Measurements from ENCODE around the gene GAS2L2. TPM values are rescaled to one million over a fixed set of nuclear protein-coding genes. Genes with fewer than 3 reads are reported as not detected.

GAS2L2 gene
- total RNA-seq, 3 donors from 2014 or later, result 0.29 to 0.33 (median 0.32) TPM

DNA sequence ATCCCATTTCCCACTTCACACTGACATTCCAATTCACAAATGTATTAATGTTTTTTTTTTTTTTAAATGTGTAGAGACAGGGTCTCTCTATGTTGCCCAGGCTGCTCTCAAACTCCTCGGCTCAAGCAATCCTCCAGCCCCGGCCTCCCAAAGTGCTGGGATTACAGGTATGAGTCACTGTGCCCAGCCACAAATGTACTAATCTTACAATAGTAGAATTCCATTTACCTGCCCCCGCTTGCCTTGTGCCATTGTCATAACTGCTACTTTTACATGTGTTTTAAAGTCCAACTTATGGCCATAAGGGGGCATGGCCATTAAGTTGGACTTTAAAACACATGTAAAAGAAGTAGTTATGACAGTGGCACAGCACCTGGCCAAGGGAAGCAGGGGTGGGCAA, 37.8 kb upstream of the GAS2L2 start:
- Histone ChIP-seq H3K4me3 (no peak overlapping the region), H3K4me1 (peaks cover 0 to 6% of the 10 kb centered on the region in 2 donors), H3K27me3 (peaks cover 0 to 7% of the 10 kb centered on the region in 2 donors), H3K27ac (no peak overlapping the region), H3K9me3 (no peaks in the 10 kb centered on the region), H3K36me3 (no peaks in the 10 kb centered on the region)
- no peak for DNase-seq (ENCODE audit: low spot score in 2 of 2)
- TF ChIP-seq POLR2AphosphoS5 (IDR thresholded peaks at IDR 0.05), result no peak
- no peak for TF ChIP-seq CTCF (IDR thresholded peaks at IDR 0.05)
- TF ChIP-seq POLR2A (IDR thresholded peaks at IDR 0.05), result no peak
- intact Hi-C loops (cut with DNase I; ENCODE audit: low total_unique reads), result no loop called here

DNA sequence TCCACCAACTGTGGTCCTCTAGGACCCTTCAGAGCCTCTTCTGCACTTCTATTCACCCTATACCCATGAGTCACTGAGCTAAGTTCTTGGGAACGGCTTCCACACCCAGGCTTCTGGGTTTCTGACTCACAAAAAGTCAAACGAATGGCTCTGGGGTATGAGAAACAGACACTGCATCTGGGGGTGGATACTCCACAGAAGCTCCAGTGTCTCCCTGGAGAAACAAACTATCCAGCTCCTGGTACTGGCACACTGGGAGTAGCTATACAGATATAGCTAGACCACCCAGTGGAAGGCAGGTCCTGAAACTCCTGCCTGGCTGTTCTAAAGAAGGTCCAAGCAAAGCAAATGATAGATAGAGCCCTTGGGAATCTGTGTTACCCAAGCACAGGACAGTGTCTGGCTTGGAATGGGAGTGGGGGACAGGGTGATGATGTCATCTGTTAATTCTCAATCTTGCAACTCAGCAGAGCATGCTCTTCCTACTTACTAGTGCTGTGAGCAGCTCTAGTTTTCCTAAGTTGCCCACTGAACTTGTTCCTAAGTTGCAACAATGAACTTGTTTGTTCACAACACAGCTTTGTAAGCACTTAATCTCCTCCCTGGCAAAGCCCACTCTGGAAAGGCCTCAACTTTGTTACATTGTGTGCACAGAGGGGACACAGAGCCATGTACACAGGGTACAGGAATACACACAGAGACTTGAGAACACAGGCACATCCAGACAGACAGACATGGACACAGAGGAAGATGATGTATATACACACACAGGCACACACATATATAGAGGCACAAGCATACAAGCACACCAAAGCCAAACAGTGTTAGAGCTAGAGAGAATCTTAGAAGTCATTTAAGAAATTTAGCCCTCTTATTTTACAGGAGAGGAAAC, 35.7 kb upstream of the GAS2L2 start:
- intact Hi-C loops (cut with DNase I; ENCODE audit: low total_unique reads), result no loop called here
- Histone ChIP-seq H3K36me3 (no peaks in the 10 kb centered on the region), H3K4me3 (no peak overlapping the region), H3K4me1 (no peaks in the 10 kb centered on the region), H3K27ac (peak overlapping the region in 1 of 2 donors; percentile 55), H3K9me3 (no peaks in the 10 kb centered on the region), H3K27me3 (peaks cover 0 to 7% of the 10 kb centered on the region in 2 donors)
- DNase-seq (ENCODE audit: low spot score in 2 of 2), result no peak
- TF ChIP-seq POLR2A (IDR thresholded peaks at IDR 0.05) (no peak), POLR2AphosphoS5 (IDR thresholded peaks at IDR 0.05) (peak in 1 of 3 donors; percentile 21)

DNA sequence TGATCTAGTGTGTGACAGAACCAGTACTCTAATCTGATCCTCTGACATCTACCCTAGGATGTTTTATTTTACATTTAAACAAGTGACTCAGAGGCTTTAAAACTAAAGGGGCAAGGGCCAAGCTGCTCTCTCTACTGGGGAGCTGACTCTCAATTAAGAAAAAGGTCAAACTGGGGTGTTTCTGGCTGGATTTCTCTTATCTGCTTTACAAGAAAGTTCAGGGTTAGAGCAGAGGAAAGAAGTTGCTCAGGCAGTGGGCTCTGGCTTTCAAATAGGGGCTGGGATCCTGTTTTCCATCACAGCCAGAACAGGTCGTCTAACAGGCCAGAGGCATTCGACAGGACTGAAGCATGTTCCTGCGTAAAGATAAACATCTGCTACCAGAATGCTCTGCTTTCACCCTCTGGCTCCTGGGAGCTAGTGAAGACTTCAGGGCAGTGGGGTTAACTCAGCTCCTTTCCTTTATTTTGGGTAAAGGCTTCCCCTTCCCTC, 33.9 kb upstream of the GAS2L2 start:
- no peak for DNase-seq (ENCODE audit: low spot score in 2 of 2)
- TF ChIP-seq POLR2AphosphoS5 (IDR thresholded peaks at IDR 0.05), result no peak
- TF ChIP-seq POLR2A (IDR thresholded peaks at IDR 0.05), result no peak
- no peak for TF ChIP-seq CTCF (IDR thresholded peaks at IDR 0.05)
- Histone ChIP-seq H3K27me3 (no peaks in the 10 kb centered on the region), H3K4me3 (no peak overlapping the region), H3K27ac (no peak overlapping the region), H3K36me3 (no peaks in the 10 kb centered on the region), H3K4me1 (no peaks in the 10 kb centered on the region), H3K9me3 (no peaks in the 10 kb centered on the region)
- intact Hi-C loops (cut with DNase I; ENCODE audit: low total_unique reads), result no loop called here

- no peaks in the 10 kb centered on the region for H3K36me3 ChIP-seq
- no peak for DNase-seq (ENCODE audit: low spot score in 2 of 2)
- H3K4me1 ChIP-seq, result no peaks in the 10 kb centered on the region
- TF ChIP-seq POLR2AphosphoS5 (IDR thresholded peaks at IDR 0.05) (no peak), CTCF (IDR thresholded peaks at IDR 0.05) (no peak), POLR2A (IDR thresholded peaks at IDR 0.05) (no peak)
- no peaks in the 10 kb centered on the region for H3K9me3 ChIP-seq
- H3K4me3 ChIP-seq, result no peak overlapping the region
- intact Hi-C loops (cut with DNase I; ENCODE audit: low total_unique reads), result no loop called here
- H3K27ac ChIP-seq, result no peak overlapping the region
- no peaks in the 10 kb centered on the region for H3K27me3 ChIP-seq
Observed at GRCh38 chr17:35784895-35785294, 31.9 kb upstream of the GAS2L2 start.

DNA sequence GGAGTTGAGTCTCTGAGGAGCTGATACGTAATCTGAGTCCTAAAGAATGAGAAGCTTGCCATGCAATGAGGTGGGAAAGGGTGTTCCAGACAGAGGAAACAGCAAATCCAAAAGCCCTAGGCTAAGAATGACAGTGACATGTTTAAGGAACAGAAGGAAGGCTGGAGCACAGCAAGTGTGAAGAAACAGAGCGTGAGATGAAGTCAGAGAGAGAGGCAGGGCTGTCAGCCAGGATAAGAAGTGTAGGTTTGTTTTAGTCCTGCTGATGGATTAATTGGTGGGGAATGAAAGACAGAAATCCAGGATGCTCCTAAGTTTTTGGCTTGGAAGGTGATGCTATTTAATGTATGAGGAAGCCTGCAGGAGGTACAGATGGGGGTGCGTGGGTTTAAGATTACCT, 27.9 kb upstream of the GAS2L2 start:
- Histone ChIP-seq H3K36me3 (no peaks in the 10 kb centered on the region), H3K27ac (no peak overlapping the region), H3K4me1 (no peaks in the 10 kb centered on the region), H3K27me3 (no peaks in the 10 kb centered on the region), H3K9me3 (no peaks in the 10 kb centered on the region), H3K4me3 (no peak overlapping the region)
- intact Hi-C loops (cut with DNase I; ENCODE audit: low total_unique reads), result no loop called here
- no peak for DNase-seq (ENCODE audit: low spot score in 2 of 2)
- TF ChIP-seq POLR2AphosphoS5 (IDR thresholded peaks at IDR 0.05) (no peak), POLR2A (IDR thresholded peaks at IDR 0.05) (no peak), CTCF (IDR thresholded peaks at IDR 0.05) (no peak)

Measured in breast epithelium (tissue), 4 donors.